ENCODE results near the gene KRT6B. TPM values are rescaled to one million over a fixed set of nuclear protein-coding genes. Genes with fewer than 3 reads are reported as not detected.

The KRT6B gene
- total RNA-seq, 2 donors from 2014 or later = not detected

DNA sequence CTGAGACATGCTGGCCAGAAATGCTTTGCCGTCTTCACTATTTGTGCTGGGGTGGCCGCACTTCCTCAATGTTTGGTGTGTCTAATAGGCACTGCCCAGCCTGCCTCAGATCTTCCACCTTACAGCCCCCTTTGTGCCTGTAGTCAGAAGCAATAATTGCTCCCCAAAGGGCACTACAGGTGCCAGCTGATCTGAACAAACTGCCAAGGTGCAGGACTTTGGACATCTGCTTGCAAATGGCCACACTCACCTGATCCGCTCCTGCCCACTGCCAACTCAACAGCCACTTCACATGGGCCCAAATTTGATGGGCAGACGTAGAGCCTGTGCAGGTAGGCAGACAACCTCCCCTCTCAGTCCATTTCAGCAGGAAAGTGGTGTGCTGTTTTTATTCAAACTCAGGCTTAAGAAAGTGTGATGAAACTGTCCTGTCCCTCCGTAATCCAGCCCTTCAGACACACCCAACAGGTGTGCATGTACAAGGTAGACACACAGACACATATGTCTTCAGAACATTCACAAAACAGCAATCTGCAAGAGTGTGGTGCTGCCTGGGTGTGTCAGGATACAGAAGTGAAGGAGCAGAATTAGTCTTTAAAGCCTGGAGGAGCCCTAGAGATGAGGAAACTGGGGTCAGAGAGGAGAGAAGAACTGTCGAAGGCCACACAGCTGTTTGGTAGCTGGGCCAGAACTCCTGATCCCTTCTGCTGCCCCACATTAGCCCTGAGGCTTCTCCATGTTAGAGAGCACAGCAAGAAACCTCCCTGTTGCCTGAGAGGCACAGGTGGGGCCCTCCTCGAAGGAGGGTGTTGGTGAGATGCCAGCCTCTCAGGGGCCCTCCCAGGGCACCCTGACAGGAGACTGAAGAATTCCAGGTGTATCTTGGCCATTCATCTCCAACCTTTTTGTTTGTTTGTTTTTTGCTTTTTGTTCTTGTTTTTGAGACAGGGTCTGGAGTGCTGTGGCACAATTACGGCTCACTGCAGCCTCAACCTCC is 13.3 kb downstream of the KRT6B start:
- peaks cover 18 to 20% of the 10 kb centered on the region in 2 donors for H3K27me3 Mint-ChIP-seq
- no peak overlapping the region for H3K4me3 Mint-ChIP-seq
- H3K9me3 Mint-ChIP-seq = no peaks in the 10 kb centered on the region
- H3K27ac Mint-ChIP-seq = no peak overlapping the region
- DNase-seq (ENCODE audit: low spot score) (no peak), ATAC-seq (peak in 1 of 2 donors; percentile 20)
- H3K36me3 Mint-ChIP-seq = no peaks in the 10 kb centered on the region
- no peaks in the 10 kb centered on the region for H3K4me1 Mint-ChIP-seq (ENCODE audit: low read depth in 2 of 2)

DNA sequence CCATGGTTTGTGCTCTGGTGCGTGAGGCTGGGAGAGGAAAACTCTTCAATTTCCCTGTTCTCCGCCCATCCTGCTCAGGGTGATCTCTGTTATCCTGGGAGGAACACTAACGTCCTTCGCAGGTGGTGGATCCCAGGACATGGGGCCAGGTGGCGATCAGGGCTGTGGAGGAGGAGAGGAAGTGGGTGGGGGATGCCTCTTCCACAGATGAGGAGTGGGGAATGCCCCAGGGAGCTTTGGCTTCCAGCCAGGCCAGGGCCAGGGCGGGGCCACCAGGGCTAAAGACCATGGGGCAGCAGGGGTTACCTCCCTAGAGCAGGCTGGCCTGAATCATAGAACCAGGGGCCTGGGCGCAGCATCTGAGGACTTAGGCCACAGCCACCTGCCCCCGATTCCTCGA is 14.4 kb downstream of the KRT6B start:
- Mint-ChIP-seq H3K4me3 (no peak overlapping the region), H3K27me3 (peaks cover 7 to 15% of the 10 kb centered on the region in 2 donors), H3K27ac (no peak overlapping the region), H3K4me1 (ENCODE audit: low read depth in 2 of 2) (no peaks in the 10 kb centered on the region), H3K9me3 (no peaks in the 10 kb centered on the region), H3K36me3 (no peaks in the 10 kb centered on the region)
- ATAC-seq (no peak), DNase-seq (ENCODE audit: low spot score) (no peak)

DNA sequence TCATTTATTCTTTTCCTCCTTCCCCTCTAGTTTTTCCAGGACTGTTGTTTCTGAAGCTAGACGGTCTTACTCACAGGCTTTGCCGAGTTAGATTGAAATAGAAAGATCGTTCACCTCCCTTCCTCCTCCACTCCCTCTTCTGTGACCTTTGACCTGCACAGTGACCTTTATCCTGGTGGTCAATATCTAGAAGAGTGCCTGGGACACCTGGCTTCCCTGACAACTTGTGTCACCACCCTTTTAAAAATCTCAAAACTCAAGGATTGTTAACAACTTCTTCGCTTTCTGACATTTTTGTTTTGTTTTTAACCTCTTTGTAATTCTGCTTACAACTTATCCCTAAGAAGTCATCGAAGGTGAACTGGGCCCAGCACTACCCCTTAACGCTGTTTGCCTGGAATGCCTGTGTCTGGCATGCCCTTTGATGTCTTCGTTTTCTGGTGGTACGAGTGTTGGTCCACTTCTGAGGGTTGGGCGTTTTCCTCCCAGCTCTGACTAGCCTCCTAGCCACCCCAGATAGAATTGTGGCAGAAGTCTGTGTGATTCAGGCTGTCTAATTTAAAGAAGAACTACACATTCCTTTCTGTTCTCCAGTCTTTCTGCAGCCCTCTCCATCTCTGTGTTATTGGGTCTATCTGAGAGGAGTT is 15.0 kb downstream of the KRT6B start:
- Mint-ChIP-seq H3K36me3 (no peaks in the 10 kb centered on the region), H3K27me3 (peaks cover 2 to 10% of the 10 kb centered on the region in 2 donors), H3K9me3 (no peaks in the 10 kb centered on the region), H3K27ac (no peak overlapping the region), H3K4me1 (ENCODE audit: low read depth in 2 of 2) (no peaks in the 10 kb centered on the region), H3K4me3 (no peak overlapping the region)
- DNase-seq (ENCODE audit: low spot score) (no peak), ATAC-seq (no peak)

DNA sequence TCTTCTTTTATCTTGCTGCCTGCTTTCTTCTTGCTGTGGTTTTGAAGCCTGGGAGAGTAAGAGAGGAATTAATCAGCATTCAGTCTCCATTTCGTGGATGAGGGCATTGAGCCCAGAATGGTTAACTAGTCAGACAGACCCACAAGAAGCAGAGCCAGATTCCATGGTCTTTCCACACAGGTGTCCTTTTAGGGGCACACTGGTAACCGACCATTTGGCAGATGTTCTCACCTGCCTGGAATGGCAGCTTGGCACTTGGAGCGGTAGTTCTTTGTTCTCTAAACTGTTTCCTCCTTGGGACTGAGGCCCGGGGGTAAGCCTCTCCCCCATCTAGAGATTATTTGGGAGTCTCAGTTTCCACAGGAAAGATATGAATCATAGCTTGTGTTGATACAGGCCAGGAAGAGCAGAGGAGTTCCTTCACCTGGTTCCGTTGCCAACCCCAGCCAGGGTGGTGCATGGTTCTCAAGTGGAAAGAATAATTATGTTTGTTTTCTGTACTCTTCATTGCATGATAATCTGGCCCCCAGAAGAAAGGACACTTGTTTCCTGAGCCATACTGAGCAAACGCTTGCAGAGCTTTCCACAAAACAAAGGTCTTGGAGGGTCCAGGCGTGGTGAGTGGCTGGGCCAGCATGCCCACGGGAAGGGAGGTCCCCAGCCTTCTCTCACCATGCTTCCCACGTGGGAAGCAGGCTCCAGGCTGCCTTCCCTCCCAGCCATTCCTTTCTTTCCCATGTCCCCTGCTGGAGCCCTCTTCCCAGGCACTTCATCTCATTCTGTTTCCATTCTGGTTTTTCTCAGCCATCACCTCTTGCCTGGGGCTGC is 15.7 kb downstream of the KRT6B start:
- no peaks in the 10 kb centered on the region for H3K4me1 Mint-ChIP-seq (ENCODE audit: low read depth in 2 of 2)
- no peak overlapping the region for H3K27ac Mint-ChIP-seq
- no peak overlapping the region for H3K4me3 Mint-ChIP-seq
- DNase-seq (ENCODE audit: low spot score) (peak; percentile 6), ATAC-seq (no peak)
- H3K9me3 Mint-ChIP-seq = no peaks in the 10 kb centered on the region
- peaks cover 0 to 10% of the 10 kb centered on the region in 2 donors for H3K27me3 Mint-ChIP-seq
- no peaks in the 10 kb centered on the region for H3K36me3 Mint-ChIP-seq

DNA sequence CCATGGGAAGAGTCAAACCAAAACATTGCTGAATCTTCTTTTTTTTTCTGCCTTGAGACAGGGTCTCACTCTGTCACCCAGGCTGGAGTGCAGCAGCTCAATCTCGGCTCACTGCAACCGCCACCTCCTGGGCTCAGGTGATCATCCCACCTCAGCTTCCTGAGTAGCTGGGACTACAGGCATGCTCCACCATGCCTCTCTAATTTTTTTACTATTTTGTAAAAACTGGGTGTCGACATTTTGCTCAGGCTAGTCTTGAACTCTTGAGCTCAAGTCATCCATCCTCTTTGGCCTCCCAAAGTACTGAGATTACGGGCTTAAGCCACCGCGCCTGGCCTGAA is 16.3 kb downstream of the KRT6B start:
- Mint-ChIP-seq H3K4me1 (ENCODE audit: low read depth in 2 of 2) (no peaks in the 10 kb centered on the region), H3K27me3 (peaks cover 0 to 10% of the 10 kb centered on the region in 2 donors), H3K4me3 (no peak overlapping the region), H3K9me3 (no peaks in the 10 kb centered on the region), H3K36me3 (no peaks in the 10 kb centered on the region), H3K27ac (no peak overlapping the region)
- peak; percentile 20 for DNase-seq (ENCODE audit: low spot score)
- ATAC-seq = no peak

DNA sequence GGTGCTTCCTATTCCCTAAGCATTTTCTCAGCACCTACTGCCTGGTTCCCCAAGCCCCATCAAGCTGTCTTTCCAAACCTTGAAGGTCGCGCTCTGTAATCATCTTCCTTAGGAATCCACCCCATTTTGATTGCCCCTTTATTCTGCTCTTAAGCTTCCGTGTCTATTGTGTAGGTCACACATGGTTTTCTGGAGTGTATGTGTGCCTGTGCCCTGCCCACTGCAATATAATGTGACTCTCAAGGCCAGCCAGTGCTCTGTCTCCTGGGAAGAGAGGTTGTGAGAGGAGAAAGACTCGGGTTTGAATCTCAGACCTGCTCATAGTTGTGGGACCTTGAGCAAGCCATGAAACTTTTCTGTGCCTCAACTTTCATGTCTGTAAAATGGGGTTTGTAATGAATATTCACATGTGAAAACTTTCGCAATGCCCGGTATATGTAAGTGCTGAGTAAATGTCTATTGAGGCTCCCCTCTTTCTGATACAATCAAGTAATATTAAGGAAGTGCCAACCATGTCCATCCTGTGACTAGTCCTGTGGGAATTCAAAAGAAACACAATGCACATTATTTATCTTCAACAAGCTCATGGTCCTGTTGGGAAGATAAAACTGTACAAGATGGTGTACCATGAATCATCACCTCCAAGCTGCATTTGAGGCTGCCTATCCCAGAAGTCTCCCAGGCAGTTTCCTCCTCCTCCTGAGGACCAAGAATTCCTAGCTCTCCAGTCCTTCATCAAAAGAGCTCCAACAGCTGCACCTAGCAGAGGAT is 17.0 kb downstream of the KRT6B start:
- H3K4me3 Mint-ChIP-seq = no peak overlapping the region
- H3K36me3 Mint-ChIP-seq = no peaks in the 10 kb centered on the region
- H3K4me1 Mint-ChIP-seq (ENCODE audit: low read depth in 2 of 2) = no peaks in the 10 kb centered on the region
- ATAC-seq (no peak), DNase-seq (ENCODE audit: low spot score) (no peak)
- no peaks in the 10 kb centered on the region for H3K9me3 Mint-ChIP-seq
- peaks cover 0 to 11% of the 10 kb centered on the region in 2 donors for H3K27me3 Mint-ChIP-seq
- no peak overlapping the region for H3K27ac Mint-ChIP-seq

DNA sequence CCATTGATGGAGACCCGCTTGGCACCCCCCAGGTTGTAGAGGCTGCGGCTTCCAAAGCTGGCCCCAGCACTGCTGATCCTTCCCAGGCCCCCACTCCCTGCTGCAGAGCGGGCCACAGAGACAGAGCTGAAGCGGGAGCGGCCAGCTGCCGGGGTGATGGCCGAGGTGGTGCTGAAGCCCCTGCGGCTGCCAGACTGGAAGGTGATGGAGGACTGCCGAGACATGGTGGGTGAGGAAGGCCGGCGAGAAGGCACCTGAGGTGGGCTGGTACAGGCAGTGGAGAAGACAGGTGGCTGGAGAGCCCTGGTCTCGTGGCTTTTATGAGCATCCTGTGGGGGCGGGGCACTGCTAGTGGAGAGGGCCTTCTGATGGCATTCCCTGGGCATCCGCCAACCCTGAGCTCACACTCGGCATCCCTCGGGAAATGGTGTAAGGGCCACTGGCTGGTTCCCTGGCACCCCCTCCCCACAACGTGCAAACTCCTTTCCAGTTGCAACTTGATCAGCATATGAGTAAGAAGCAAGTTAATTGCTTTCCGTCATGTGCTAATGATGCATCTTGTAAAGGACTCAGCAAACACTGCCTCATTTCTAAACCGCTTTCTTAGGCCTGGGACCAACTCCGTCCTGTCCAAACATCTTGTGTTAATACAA is 17.7 kb downstream of the KRT6B start, which contains the start of gene KRT75:
Gene KRT75 (minus strand): TSS at position 291 of the 653 bp plus-strand sequence. CDS start 67 bp downstream, at position 224.
- Mint-ChIP-seq H3K27me3 (peaks cover 0 to 13% of the 10 kb centered on the region in 2 donors), H3K9me3 (no peaks in the 10 kb centered on the region), H3K4me1 (ENCODE audit: low read depth in 2 of 2) (no peaks in the 10 kb centered on the region), H3K27ac (no peak within 1 kb of the TSS), H3K36me3 (no peaks in the 10 kb centered on the region), H3K4me3 (no peak within 1 kb of the TSS)
- ATAC-seq = peak in 1 of 2 donors; percentile 10
- DNase-seq (ENCODE audit: low spot score) = peak; percentile 41

DNA sequence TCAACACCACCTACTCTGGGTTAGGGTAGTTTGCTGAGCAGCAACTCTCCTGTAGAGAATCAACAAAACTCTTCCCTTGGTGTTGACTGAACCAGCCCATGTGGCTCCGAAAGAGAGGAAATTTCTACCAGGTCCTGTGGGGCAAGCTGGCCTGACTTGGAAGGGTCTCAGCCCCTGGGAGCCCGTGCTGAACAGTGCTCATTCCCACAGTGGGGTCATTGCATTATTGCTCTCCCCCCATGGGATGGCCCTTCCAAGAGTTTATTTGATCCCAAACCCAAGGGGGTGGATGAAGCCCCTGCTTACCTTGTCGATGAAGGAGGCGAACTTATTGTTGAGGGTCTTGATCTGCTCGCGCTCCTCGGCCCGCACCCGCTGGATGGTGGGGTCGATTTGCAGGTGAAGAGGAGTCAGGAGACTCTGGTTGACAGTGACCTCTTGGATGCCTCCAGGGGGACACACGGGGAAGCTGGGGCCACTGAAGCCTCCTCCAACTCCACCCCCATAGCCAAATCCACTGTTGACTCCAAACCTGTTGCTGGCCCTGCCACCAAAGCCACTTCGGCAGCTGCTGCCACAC is 18.4 kb downstream of the KRT6B start:
- H3K27ac Mint-ChIP-seq = no peak overlapping the region
- H3K36me3 Mint-ChIP-seq = no peaks in the 10 kb centered on the region
- H3K4me1 Mint-ChIP-seq (ENCODE audit: low read depth in 2 of 2) = no peaks in the 10 kb centered on the region
- no peaks in the 10 kb centered on the region for H3K9me3 Mint-ChIP-seq
- no peak overlapping the region for H3K4me3 Mint-ChIP-seq
- H3K27me3 Mint-ChIP-seq = peaks cover 6 to 18% of the 10 kb centered on the region in 2 donors
- DNase-seq (ENCODE audit: low spot score) = no peak
- ATAC-seq = no peak

DNA sequence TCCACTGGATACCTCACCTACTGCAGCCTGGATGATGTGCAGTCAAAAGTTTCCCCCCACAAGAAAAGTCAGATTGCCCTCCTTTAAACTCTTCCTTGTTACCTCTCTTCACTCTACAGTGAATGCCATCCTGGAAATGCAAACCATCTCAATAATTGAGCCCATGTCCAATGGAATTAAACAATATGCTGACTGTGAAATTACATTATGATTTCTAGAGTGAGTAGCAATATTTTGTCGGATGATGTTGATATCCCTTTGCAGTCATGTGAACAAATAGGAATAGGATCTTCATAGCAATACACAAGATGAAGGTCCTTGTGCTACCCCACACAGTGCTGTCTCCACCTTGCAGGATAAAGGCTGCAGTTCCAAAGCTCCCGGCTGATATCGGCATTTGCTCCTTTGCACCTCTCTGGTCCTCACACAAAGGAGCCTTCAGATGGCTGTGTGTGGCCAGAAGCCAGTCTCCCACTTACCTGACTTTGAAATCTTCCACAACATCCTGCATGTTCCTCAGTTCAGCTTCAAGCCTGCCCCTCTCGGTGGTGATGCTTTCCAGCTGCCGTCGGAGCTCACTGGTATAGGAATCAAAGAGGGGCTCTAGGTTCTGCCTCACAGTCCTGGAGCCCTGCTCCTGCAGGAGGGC is 19.3 kb downstream of the KRT6B start:
- Mint-ChIP-seq H3K4me3 (no peak overlapping the region), H3K4me1 (ENCODE audit: low read depth in 2 of 2) (no peaks in the 10 kb centered on the region), H3K27ac (no peak overlapping the region), H3K36me3 (no peaks in the 10 kb centered on the region), H3K27me3 (peaks cover 9 to 19% of the 10 kb centered on the region in 2 donors), H3K9me3 (no peaks in the 10 kb centered on the region)
- DNase-seq (ENCODE audit: low spot score) = no peak
- no peak for ATAC-seq

DNA sequence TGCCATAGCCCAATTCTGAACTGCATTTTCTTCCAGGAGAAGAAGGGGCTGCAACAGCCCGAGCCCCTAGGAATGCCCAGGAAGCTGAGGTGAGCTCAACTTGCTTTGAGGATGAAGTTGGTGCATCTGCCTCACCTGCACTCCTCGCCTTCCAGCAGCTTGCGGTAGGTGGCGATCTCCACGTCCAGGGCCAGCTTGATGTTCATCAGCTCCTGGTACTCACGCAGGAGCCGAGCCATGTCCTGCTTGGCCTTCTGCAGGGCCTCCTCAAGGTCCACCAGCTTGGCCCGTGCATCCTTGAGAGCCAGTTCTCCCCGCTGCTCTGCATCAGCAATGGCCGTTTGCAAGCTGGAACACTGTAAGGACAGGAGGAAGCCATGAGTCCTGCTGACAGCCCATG is 23.8 kb downstream of the KRT6B start:
- Mint-ChIP-seq H3K4me3 (no peak overlapping the region), H3K9me3 (no peaks in the 10 kb centered on the region), H3K36me3 (no peaks in the 10 kb centered on the region), H3K27me3 (peaks cover 14% of the 10 kb centered on the region in 2 donors), H3K4me1 (ENCODE audit: low read depth in 2 of 2) (no peaks in the 10 kb centered on the region), H3K27ac (no peak overlapping the region)
- DNase-seq (ENCODE audit: low spot score) (no peak), ATAC-seq (no peak)

DNA sequence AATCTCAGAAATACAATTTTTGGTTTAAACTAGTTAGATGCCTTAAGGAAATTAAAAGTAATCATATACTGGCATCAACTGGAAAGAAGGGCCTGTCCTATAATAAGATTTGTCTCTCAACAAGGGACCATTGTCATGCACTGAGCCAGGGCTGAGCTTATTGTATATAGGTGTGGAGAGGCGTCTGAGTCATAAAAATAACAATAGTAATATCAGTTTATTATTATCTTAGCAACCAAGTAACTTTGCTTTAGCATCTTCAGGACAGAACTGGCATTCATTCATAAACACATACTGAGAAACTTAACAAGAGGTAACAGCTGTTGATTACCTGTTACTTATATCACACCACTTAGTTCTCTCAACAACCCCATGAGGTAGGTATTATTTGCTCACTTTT is 24.9 kb downstream of the KRT6B start:
- DNase-seq (ENCODE audit: low spot score) = no peak
- no peaks in the 10 kb centered on the region for H3K4me1 Mint-ChIP-seq (ENCODE audit: low read depth in 2 of 2)

DNA sequence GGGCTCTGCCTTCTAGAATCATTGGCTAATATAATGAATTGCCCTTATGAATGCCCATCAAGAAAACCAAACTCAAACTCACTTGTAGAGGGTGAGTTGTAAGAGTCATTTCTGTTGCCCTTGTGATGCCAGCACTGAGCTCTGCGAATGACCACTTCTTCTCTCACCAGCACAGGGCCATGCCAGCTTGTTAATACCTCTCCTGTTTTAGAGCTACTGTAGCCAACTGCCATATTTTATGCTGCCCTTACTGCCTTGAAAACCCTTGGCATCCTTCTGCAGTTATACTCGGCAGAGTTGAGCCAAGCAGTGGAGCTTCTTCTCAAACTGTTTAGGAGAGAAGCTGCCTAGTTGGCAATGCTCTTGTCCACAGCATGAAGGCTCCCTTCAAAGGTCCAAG is 25.9 kb downstream of the KRT6B start:
- H3K36me3 Mint-ChIP-seq = no peaks in the 10 kb centered on the region
- H3K27me3 Mint-ChIP-seq = peaks cover 16 to 24% of the 10 kb centered on the region in 2 donors
- no peak for DNase-seq (ENCODE audit: low spot score)
- H3K27ac Mint-ChIP-seq = no peak overlapping the region
- no peak overlapping the region for H3K4me3 Mint-ChIP-seq
- ATAC-seq = no peak
- H3K4me1 Mint-ChIP-seq (ENCODE audit: low read depth in 2 of 2) = no peaks in the 10 kb centered on the region
- no peaks in the 10 kb centered on the region for H3K9me3 Mint-ChIP-seq

More for the DNA sequence above, 24.9 kb downstream of the KRT6B start:
- Mint-ChIP-seq H3K27ac (no peak overlapping the region), H3K9me3 (no peaks in the 10 kb centered on the region), H3K4me3 (no peak overlapping the region), H3K36me3 (no peaks in the 10 kb centered on the region), H3K27me3 (peaks cover 16 to 24% of the 10 kb centered on the region in 2 donors)
- ATAC-seq = no peak

Data from natural killer cell treated with Interleukin-12 subunit alpha and Interleukin-12 subunit beta and Interleukin-15 and Interleukin-18, amount 100 ng/mL, for 72 hours (primary cell).